Effector memory CD4-positive, alpha-beta T cell (primary cell): ENCODE data around the gene NDUFB7.
"Not testable (repeated sequence)": the region's sequence is repeated elsewhere in the genome, so short reads cannot be mapped to it uniquely, and the experiment has no call there.

Source experiments
- DNase-seq, 3 donors: peaks; one replicate each; pipeline ENCODE4 v3.0.0-alpha.2; 2020
- H3K27ac ChIP-seq: 2 replicates; pipeline ENCODE4 v1.7.0; 2013; ENCODE audit warnings: mild to moderate bottlenecking, low read length, moderate library complexity; ENCODE audit not compliant: insufficient read depth, poor library complexity, severe bottlenecking
- H3K27me3 ChIP-seq: replicated peaks from 2 replicates; pipeline ENCODE4 v1.7.0; 2013; ENCODE audit warnings: mild to moderate bottlenecking, low read length; ENCODE audit not compliant: insufficient read depth, control insufficient read depth, poor library complexity, severe bottlenecking
- H3K36me3 ChIP-seq: 2 replicates; pipeline ENCODE4 v1.7.0; 2013; ENCODE audit warnings: mild to moderate bottlenecking, low read length, moderate library complexity; ENCODE audit not compliant: control insufficient read depth, insufficient read depth
- H3K4me1 ChIP-seq: 2 replicates; pipeline ENCODE4 v1.7.0; 2013; ENCODE audit warnings: low read length, mild to moderate bottlenecking; ENCODE audit not compliant: control insufficient read depth, insufficient read depth, poor library complexity, severe bottlenecking
- H3K4me3 ChIP-seq: 2 replicates; pipeline ENCODE4 v1.7.0; 2013; ENCODE audit warnings: low read length, low read depth, mild to moderate bottlenecking; ENCODE audit not compliant: insufficient read depth, poor library complexity, severe bottlenecking
- H3K9me3 ChIP-seq: 2 replicates; pipeline ENCODE4 v1.7.0; 2013; ENCODE audit warnings: mild to moderate bottlenecking, low read length, moderate library complexity; ENCODE audit not compliant: control insufficient read depth

NDUFB7 gene

GRCh38 chr19:14554382-14554812, 17.5 kb downstream of the NDUFB7 start:
- no peaks in the 10 kb centered on the region for H3K27me3 ChIP-seq
- H3K9me3 ChIP-seq = no peaks in the 10 kb centered on the region
- peaks cover under 1% of the 10 kb centered on the region for H3K36me3 ChIP-seq
- peaks cover 12% of the 10 kb centered on the region for H3K4me1 ChIP-seq
- DNase-seq = no peak
- H3K4me3 ChIP-seq = no peak overlapping the region
- H3K27ac ChIP-seq = no peak overlapping the region

GRCh38 chr19:14553939-14554243, 18.0 kb downstream of the NDUFB7 start:
- Histone ChIP-seq H3K4me1 (peaks cover 12% of the 10 kb centered on the region), H3K9me3 (no peaks in the 10 kb centered on the region), H3K27me3 (no peaks in the 10 kb centered on the region), H3K27ac (no peak overlapping the region), H3K36me3 (peaks cover 4% of the 10 kb centered on the region), H3K4me3 (no peak overlapping the region)
- DNase-seq = no peak

GRCh38 chr19:14553042-14553938, 18.6 kb downstream of the NDUFB7 start:
- peaks cover 12% of the 10 kb centered on the region for H3K4me1 ChIP-seq
- H3K4me3 ChIP-seq = no peak overlapping the region
- no peaks in the 10 kb centered on the region for H3K9me3 ChIP-seq
- no peaks in the 10 kb centered on the region for H3K27me3 ChIP-seq
- peak overlapping the region; percentile 7 for H3K27ac ChIP-seq
- peaks cover 4% of the 10 kb centered on the region for H3K36me3 ChIP-seq
- no peak for DNase-seq

GRCh38 chr19:14552006-14552360, 19.9 kb downstream of the NDUFB7 start:
- not testable (repeated sequence) for H3K4me3 ChIP-seq, H3K36me3 ChIP-seq, H3K27ac ChIP-seq, H3K27me3 ChIP-seq, DNase-seq, H3K9me3 ChIP-seq
- peaks cover 12% of the 10 kb centered on the region for H3K4me1 ChIP-seq

GRCh38 chr19:14551134-14552005, 20.5 kb downstream of the NDUFB7 start:
- not testable (repeated sequence) for H3K27me3 ChIP-seq, H3K9me3 ChIP-seq, H3K4me3 ChIP-seq, H3K4me1 ChIP-seq
- Histone ChIP-seq H3K27ac (peak overlapping the region; percentile 47), H3K36me3 (peaks cover 11% of the 10 kb centered on the region)
- DNase-seq = peak; percentile 51 to 68 (median 64)

- H3K27ac ChIP-seq = peak overlapping the region; percentile 13
- DNase-seq = no peak
- peaks cover 17% of the 10 kb centered on the region for H3K36me3 ChIP-seq
- H3K4me3 ChIP-seq = no peak overlapping the region
- no peaks in the 10 kb centered on the region for H3K27me3 ChIP-seq
- H3K4me1 ChIP-seq = peaks cover 6% of the 10 kb centered on the region
- no peaks in the 10 kb centered on the region for H3K9me3 ChIP-seq
Measured at GRCh38 chr19:14550201-14550754, 21.6 kb downstream of the NDUFB7 start.

GRCh38 chr19:14545716-14546082, 26.2 kb downstream of the NDUFB7 start:
- no peaks in the 10 kb centered on the region for H3K9me3 ChIP-seq
- DNase-seq = no peak
- H3K27ac ChIP-seq = no peak overlapping the region
- no peaks in the 10 kb centered on the region for H3K27me3 ChIP-seq
- peaks cover 23% of the 10 kb centered on the region for H3K36me3 ChIP-seq
- H3K4me1 ChIP-seq = no peaks in the 10 kb centered on the region
- no peak overlapping the region for H3K4me3 ChIP-seq

- H3K36me3 ChIP-seq = peaks cover 23% of the 10 kb centered on the region
- no peaks in the 10 kb centered on the region for H3K27me3 ChIP-seq
- H3K27ac ChIP-seq = no peak overlapping the region
- H3K9me3 ChIP-seq = no peaks in the 10 kb centered on the region
- DNase-seq = no peak
- no peak overlapping the region for H3K4me3 ChIP-seq
- no peaks in the 10 kb centered on the region for H3K4me1 ChIP-seq
Measured at GRCh38 chr19:14544977-14545715, 26.7 kb downstream of the NDUFB7 start.

- Histone ChIP-seq H3K9me3 (no peaks in the 10 kb centered on the region), H3K4me1 (no peaks in the 10 kb centered on the region), H3K4me3 (no peak overlapping the region), H3K36me3 (peaks cover 19% of the 10 kb centered on the region), H3K27ac (no peak overlapping the region), H3K27me3 (no peaks in the 10 kb centered on the region)
- DNase-seq = no peak
Measured at GRCh38 chr19:14544047-14544446, 27.8 kb downstream of the NDUFB7 start.
